Uterus (tissue), 4 donors: Measurements from ENCODE around the gene SLC22A23. TPM values are rescaled to one million over a fixed set of nuclear protein-coding genes. Genes with fewer than 3 reads are reported as not detected.

Experiments
- DNase-seq, 2 donors: peaks; one replicate each; pipeline ENCODE4 v3.0.0-alpha.2; 2019 to 2020
- H3K27ac ChIP-seq, 2 donors: fragments of 200-600 bp; sonication (generic); 1 replicate in 1 of 2; 2 replicates in 1 of 2; pipeline ENCODE4 v1.5.1; 2016 to 2018
- H3K27me3 ChIP-seq, 2 donors: fragments of 200-600 bp; sonication (generic); one replicate each; pipeline ENCODE4 v1.5.1; 2018 to 2019; ENCODE audit warnings: control low read depth in 1 of 2
- H3K36me3 ChIP-seq, 2 donors: fragments of 200-600 bp; sonication (generic); one replicate each; pipeline ENCODE4 v1.5.1; 2019; ENCODE audit warnings: control low read depth in 1 of 2
- H3K4me1 ChIP-seq, 2 donors: fragments of 200-600 bp; sonication (generic); one replicate each; pipeline ENCODE4 v1.5.1; 2018 to 2019; ENCODE audit warnings: control low read depth in 1 of 2
- H3K4me3 ChIP-seq, 2 donors: fragments of 200-600 bp; sonication (generic); 1 replicate in 1 of 2; 2 replicates in 1 of 2; pipeline ENCODE4 v1.5.1; 2018 to 2019; ENCODE audit warnings: mild to moderate bottlenecking in 1 of 2
- H3K9me3 ChIP-seq, 2 donors: fragments of 200-600 bp; sonication (generic); one replicate each; pipeline ENCODE4 v1.5.1; 2019; ENCODE audit warnings: control low read depth in 1 of 2
- POLR2A ChIP-seq, 2 donors: fragments of 450-650 bp; IDR thresholded peaks; one replicate each; pipeline ENCODE4 v1.6.1; 2016; ENCODE audit warnings: antibody characterized with exemption in 2 of 2, mild to moderate bottlenecking in 1 of 2, moderate library complexity in 1 of 2
- intact Hi-C: fragments of 100-400 bp; cut with DNase I; formaldehyde crosslinking; loops from one replicate; pipeline ENCODE4 v1.15.1; 2023; ENCODE audit warnings: low total_unique reads
- total RNA-seq, 4 donors: library from RNA; depleted of rRNA in 3 of 4; stranded (reverse); fragments of >200 nt in 3 of 4; gene quantifications; one replicate each; pipeline versions ENCODE4 v1.1.0 to v1.2.4, GENCODE V29; 2014 to 2023
- TF ChIP-seq, protein P1 (sequence below), 4 experiments: fragments of 200-600 bp in 2 of 4; fragments of 450-650 bp in 2 of 4; sonication (generic) in 2 of 4; IDR thresholded peaks; one replicate each; pipeline ENCODE4 v1.5.1; 2016 to 2019; ENCODE audit warnings: antibody characterized with exemption in 4 of 4, mild to moderate bottlenecking in 2 of 4, moderate library complexity in 1 of 4
- donor health status: DM: yes; HTN: yes; CAD: no.

The SLC22A23 gene
- total RNA-seq, 4 donors from 2014 or later = 5.4 to 27.6 (median 9.7) TPM

DNA sequence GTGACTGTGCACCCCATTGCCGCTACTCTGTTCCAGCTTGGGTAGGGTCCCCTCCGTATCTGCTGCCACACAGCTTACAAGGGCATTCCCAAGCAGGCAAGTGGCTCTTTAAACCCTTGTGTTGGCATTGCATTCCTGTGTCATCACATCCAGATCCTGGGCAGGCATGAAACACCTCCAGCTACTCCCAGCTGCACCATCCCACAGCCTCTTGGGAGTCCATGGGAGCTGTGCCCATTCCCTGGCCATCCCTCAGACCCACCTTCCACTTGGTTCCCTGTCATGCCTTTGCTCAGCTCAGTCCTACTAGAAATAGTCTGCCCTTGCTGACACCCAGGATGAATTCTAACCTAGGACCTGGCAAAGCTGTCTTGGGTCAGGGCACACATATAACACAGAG is 110.4 kb downstream of the SLC22A23 start:
- intact Hi-C loops = no loop called here
- Histone ChIP-seq H3K4me1 (no peaks in the 10 kb centered on the region), H3K9me3 (no peaks in the 10 kb centered on the region), H3K27ac (no peak overlapping the region), H3K4me3 (no peak overlapping the region), H3K36me3 (no peaks in the 10 kb centered on the region), H3K27me3 (no peaks in the 10 kb centered on the region)
- DNase-seq = no peak
- TF ChIP-seq, protein P1, sequence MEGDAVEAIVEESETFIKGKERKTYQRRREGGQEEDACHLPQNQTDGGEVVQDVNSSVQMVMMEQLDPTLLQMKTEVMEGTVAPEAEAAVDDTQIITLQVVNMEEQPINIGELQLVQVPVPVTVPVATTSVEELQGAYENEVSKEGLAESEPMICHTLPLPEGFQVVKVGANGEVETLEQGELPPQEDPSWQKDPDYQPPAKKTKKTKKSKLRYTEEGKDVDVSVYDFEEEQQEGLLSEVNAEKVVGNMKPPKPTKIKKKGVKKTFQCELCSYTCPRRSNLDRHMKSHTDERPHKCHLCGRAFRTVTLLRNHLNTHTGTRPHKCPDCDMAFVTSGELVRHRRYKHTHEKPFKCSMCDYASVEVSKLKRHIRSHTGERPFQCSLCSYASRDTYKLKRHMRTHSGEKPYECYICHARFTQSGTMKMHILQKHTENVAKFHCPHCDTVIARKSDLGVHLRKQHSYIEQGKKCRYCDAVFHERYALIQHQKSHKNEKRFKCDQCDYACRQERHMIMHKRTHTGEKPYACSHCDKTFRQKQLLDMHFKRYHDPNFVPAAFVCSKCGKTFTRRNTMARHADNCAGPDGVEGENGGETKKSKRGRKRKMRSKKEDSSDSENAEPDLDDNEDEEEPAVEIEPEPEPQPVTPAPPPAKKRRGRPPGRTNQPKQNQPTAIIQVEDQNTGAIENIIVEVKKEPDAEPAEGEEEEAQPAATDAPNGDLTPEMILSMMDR (IDR thresholded peaks at IDR 0.05) = no peak
- TF ChIP-seq POLR2A (IDR thresholded peaks at IDR 0.05) = no peak

DNA sequence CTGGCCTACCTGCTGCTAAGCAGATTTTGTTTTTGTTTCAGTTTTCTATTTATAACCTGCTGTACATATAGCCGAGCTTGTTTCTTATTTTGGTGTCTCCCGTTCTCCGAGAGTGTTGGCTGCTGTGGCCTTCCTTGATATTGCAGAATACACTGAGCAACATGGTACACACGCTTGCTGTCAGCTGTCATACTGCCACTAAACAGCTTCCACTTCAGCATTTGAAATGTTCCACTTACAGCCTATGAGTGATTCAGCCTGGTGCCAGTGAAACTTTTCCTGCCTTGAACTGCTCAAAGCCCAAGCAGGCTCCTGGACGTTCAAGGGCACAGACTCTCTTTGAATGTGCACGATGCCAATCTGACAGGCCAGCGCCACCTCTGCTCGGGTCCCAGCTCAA is 111.0 kb downstream of the SLC22A23 start:
- H3K4me1 ChIP-seq = no peaks in the 10 kb centered on the region
- no peak overlapping the region for H3K4me3 ChIP-seq
- TF ChIP-seq, protein P1 (IDR thresholded peaks at IDR 0.05) = no peak
- TF ChIP-seq POLR2A (IDR thresholded peaks at IDR 0.05) = no peak
- H3K36me3 ChIP-seq = no peaks in the 10 kb centered on the region
- no peaks in the 10 kb centered on the region for H3K27me3 ChIP-seq
- no peaks in the 10 kb centered on the region for H3K9me3 ChIP-seq
- no peak for DNase-seq
- intact Hi-C loops = no loop called here
- no peak overlapping the region for H3K27ac ChIP-seq

DNA sequence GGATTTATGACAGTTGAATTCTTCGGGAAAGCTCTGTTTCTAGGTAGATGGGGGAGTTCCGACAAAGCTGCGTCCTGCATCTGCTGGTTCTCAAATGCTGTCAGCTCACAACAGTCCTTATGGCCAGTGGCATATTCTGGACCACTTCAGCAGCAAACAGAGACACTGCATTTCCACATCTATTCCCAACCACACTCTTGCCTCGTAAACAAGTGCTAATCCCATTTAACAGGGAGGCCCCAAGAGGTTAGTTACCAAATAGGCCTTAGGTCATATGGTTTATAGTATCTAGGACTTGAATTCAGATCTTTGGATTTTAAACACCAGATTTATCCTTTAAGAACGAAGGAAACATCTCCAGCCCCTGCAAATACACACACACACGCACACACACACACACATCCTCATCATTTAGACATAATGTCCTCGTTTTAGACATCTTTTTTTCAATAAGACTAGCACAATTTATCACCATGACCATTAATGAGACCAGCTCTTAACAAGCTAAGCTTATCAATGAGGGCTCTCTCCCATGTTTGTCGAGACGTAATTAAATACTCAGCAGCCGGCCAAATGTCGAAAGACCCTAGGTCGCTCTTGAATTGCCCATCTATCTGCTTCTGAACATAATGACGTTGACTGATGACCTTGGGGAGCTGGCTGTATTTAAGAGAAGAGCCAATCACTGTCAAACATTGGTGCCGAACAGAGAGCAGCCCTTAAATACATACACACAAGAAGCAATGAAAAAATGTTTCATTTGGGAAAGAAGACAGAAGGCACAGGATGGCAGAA is 113.6 kb downstream of the SLC22A23 start:
- Histone ChIP-seq H3K4me3 (no peak overlapping the region), H3K4me1 (no peaks in the 10 kb centered on the region), H3K27ac (no peak overlapping the region), H3K36me3 (no peaks in the 10 kb centered on the region), H3K9me3 (no peaks in the 10 kb centered on the region), H3K27me3 (no peaks in the 10 kb centered on the region)
- intact Hi-C loops = no loop called here
- TF ChIP-seq, protein P1 (IDR thresholded peaks at IDR 0.05) = no peak
- TF ChIP-seq POLR2A (IDR thresholded peaks at IDR 0.05) = no peak
- no peak for DNase-seq

DNA sequence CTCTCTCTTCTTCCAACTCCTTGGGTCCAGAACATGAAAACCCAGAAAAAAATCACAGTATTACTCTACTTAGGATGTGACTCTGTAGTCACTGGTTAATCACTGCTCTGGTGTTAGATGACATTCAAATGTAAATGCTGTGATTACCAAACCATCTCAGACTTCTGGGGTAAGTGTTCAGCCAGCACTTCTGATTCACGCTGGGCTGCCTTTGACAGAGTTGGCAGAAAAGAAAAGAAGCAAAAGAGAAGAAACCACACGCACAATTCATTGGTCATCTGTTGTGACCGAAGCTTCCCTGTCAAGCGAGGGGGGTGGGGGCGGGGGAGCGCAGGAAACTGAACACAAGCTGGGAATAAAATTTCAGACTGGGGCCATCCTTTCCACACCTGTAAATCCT is 115.4 kb downstream of the SLC22A23 start:
- H3K9me3 ChIP-seq = no peaks in the 10 kb centered on the region
- no peak overlapping the region for H3K4me3 ChIP-seq
- intact Hi-C loops = no loop called here
- no peak overlapping the region for H3K27ac ChIP-seq
- no peak for DNase-seq
- no peak for TF ChIP-seq POLR2A (IDR thresholded peaks at IDR 0.05)
- TF ChIP-seq, protein P1 (IDR thresholded peaks at IDR 0.05) = no peak
- H3K36me3 ChIP-seq = no peaks in the 10 kb centered on the region
- H3K27me3 ChIP-seq = no peaks in the 10 kb centered on the region
- H3K4me1 ChIP-seq = no peaks in the 10 kb centered on the region

DNA sequence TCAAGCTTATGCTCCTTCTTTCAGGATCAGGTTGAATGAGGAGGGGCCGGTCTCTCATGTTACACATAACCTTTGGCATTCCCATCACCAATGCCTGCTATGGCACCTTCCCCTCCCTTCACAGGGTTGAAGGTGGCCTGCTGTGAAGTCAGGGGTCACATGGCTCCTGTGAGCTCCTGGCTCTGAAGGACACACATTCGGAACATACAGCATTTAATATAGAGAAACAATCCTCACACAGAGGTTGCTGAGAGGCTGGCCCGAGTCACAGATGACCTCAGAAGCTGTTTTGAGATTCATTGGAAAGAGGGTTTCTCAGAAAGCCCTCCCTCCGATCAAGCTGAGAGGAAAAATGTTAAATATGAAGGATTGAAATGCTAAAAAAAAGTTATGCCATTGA is 116.0 kb downstream of the SLC22A23 start:
- TF ChIP-seq, protein P1 (IDR thresholded peaks at IDR 0.05) = no peak
- no peak for TF ChIP-seq POLR2A (IDR thresholded peaks at IDR 0.05)
- intact Hi-C loops = no loop called here
- no peak for DNase-seq
- H3K4me3 ChIP-seq = no peak overlapping the region
- H3K36me3 ChIP-seq = no peaks in the 10 kb centered on the region
- H3K4me1 ChIP-seq = no peaks in the 10 kb centered on the region
- no peak overlapping the region for H3K27ac ChIP-seq
- no peaks in the 10 kb centered on the region for H3K27me3 ChIP-seq
- H3K9me3 ChIP-seq = no peaks in the 10 kb centered on the region
